KOPT-K1 (cell line): ENCODE results near the gene NPLOC4.

Source experiments
- H3K27ac ChIP-seq: fragments of 200-600 bp; sonication (generic); 2 replicates; pipeline ENCODE4 v1.5.1; 2016; ENCODE audit warnings: antibody characterized with exemption, mild to moderate bottlenecking, low read depth, low read length; ENCODE audit not compliant: poor library complexity, severe bottlenecking
- H3K36me3 ChIP-seq: fragments of 200-600 bp; sonication (generic); 2 replicates; pipeline ENCODE4 v1.5.1; 2017; ENCODE audit warnings: antibody characterized with exemption, mild to moderate bottlenecking, low read length, moderate library complexity; ENCODE audit not compliant: insufficient read depth
- H3K9me3 ChIP-seq: fragments of 200-600 bp; sonication (generic); 2 replicates; pipeline ENCODE4 v1.5.1; 2017; ENCODE audit warnings: antibody characterized with exemption, low read length, mild to moderate bottlenecking; ENCODE audit not compliant: insufficient read depth, poor library complexity, severe bottlenecking

Gene NPLOC4

GRCh38 chr17:81516439-81516838, 120.5 kb downstream of the NPLOC4 start:
- no peak overlapping the region for H3K27ac ChIP-seq
- no peaks in the 10 kb centered on the region for H3K9me3 ChIP-seq
- H3K36me3 ChIP-seq = peaks cover 11% of the 10 kb centered on the region

DNA sequence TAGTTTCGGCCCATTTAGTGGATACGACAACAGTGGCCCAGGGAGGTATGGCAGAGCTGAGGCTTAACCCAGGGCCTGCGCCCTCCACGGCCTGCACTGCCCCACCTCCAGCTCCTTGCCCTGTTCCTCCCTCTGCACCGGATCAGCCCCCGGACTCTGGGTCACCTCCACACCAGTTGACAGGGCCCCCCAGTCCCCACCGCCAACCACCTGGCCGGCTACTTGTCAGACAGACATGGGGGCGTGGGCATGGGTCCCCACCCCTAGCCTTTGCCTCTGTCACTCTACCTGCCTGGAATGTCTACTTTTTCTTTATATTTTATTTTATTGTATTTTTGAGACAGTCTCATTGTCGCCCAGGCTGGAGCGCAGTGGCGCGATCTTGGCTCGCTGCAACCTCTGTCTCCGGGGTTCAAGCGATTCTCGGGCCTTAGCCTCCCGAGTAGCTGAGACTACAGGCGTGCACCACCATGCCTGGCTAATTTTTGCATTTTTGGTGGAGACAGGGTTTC, 121.3 kb downstream of the NPLOC4 start:
- H3K36me3 ChIP-seq = peaks cover 19% of the 10 kb centered on the region
- H3K27ac ChIP-seq = no peak overlapping the region
- peaks cover 7% of the 10 kb centered on the region for H3K9me3 ChIP-seq

- H3K27ac ChIP-seq = peak overlapping the region; percentile 87
- peaks cover 7% of the 10 kb centered on the region for H3K9me3 ChIP-seq
- H3K36me3 ChIP-seq = peaks cover 26% of the 10 kb centered on the region
Observed at GRCh38 chr17:81514739-81515529, 122.0 kb downstream of the NPLOC4 start.

DNA sequence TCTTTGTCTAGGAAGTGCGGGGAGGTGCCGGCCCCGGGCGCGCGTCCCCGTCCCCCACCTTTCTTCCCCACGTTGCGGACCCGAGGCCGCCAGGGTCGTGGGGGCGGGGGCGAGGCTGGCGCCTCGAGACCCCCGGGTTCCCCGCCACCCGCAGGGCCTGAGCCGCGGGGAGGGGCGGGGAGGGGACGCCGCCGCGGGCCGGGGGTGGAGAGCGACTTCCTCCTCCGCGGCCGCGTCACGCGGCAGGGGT, 122.5 kb downstream of the NPLOC4 start:
- peak overlapping the region; percentile 87 for H3K27ac ChIP-seq
- H3K9me3 ChIP-seq = peaks cover 7% of the 10 kb centered on the region
- H3K36me3 ChIP-seq = peaks cover 31% of the 10 kb centered on the region

GRCh38 chr17:81513753-81514488, 123.0 kb downstream of the NPLOC4 start:
- peak overlapping the region; percentile 87 for H3K27ac ChIP-seq
- H3K9me3 ChIP-seq = peaks cover 7% of the 10 kb centered on the region

GRCh38 chr17:81513372-81513752, 123.5 kb downstream of the NPLOC4 start:
- peaks cover 41% of the 10 kb centered on the region for H3K36me3 ChIP-seq
- peaks cover 7% of the 10 kb centered on the region for H3K9me3 ChIP-seq
- H3K27ac ChIP-seq = peak overlapping the region; percentile 87

More at GRCh38 chr17:81513753-81514488, 123.0 kb downstream of the NPLOC4 start:
- peaks cover 36% of the 10 kb centered on the region for H3K36me3 ChIP-seq

GRCh38 chr17:81512562-81513371, 124.1 kb downstream of the NPLOC4 start, which contains the start of gene ACTG1:
Gene ACTG1, minus strand, starts transcription at chr17:81512799. Its CDS starts 445 bp downstream, at chr17:81512354.
- H3K27ac ChIP-seq = peak within 1 kb of the TSS; percentile 87
- H3K36me3 ChIP-seq = peaks cover 42% of the 10 kb centered on the region
- H3K9me3 ChIP-seq = peaks cover 7% of the 10 kb centered on the region

DNA sequence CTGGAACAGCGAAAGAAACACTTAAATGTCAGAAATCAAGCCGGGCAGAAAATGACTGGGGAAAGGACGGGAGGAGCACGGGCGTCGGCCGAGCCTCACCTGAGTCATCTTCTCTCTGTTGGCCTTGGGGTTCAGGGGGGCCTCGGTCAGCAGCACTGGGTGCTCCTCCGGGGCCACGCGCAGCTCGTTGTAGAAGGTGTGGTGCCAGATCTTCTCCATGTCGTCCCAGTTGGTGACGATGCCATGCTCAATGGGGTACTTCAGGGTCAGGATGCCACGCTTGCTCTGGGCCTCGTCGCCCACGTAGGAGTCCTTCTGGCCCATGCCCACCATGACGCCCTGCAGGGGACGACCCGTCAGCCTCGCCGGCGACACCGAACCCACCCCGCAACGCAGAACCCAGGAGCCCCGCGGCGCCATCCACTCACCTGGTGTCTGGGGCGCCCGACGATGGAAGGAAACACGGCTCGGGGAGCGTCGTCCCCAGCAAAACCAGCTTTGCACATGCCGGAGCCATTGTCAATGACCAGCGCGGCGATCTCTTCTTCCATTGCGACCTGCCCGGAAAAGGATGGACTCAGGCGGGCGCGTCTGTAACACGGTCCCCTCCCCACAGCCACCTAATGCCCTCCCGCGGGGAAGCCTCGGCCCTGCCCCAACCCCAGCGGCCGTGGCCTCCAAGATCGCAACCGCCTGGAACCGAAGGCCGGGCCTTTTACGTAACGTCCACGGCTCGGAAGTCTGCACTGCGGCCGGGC, 124.9 kb downstream of the NPLOC4 start:
- Histone ChIP-seq H3K27ac (peak overlapping the region; percentile 72), H3K36me3 (peaks cover 42% of the 10 kb centered on the region), H3K9me3 (peaks cover 7% of the 10 kb centered on the region)

- Histone ChIP-seq H3K36me3 (peaks cover 42% of the 10 kb centered on the region), H3K27ac (peak overlapping the region; percentile 72), H3K9me3 (peaks cover 7% of the 10 kb centered on the region)
Observed at GRCh38 chr17:81511554-81511803, 125.4 kb downstream of the NPLOC4 start.

DNA sequence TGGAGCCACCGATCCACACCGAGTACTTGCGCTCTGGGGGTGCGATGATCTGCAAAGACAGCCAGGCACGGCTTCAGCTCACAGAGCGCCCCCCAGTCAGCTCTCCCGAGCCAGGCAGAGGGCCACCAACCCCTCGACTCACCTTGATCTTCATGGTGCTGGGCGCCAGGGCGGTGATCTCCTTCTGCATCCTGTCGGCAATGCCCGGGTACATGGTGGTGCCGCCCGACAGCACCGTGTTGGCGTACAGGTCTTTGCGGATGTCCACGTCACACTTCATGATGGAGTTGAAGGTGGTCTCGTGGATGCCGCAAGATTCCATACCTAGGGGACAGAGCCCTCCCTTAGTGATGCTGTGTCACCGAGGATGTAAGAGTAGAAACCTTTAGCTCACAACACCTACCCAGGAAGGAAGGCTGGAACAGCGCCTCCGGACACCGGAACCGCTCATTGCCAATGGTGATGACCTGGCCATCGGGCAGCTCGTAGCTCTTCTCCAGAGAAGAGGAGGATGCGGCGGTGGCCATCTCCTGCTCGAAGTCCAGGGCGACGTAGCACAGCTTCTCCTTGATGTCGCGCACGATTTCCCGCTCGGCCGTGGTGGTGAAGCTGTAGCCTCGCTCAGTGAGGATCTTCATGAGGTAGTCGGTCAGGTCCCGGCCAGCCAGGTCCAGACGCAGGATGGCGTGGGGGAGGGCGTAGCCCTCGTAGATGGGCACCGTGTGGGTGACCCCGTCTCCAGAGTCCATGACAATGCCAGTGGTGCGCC, 125.9 kb downstream of the NPLOC4 start:
- peaks cover 42% of the 10 kb centered on the region for H3K36me3 ChIP-seq
- H3K27ac ChIP-seq = peak overlapping the region; percentile 72
- peaks cover 7% of the 10 kb centered on the region for H3K9me3 ChIP-seq

DNA sequence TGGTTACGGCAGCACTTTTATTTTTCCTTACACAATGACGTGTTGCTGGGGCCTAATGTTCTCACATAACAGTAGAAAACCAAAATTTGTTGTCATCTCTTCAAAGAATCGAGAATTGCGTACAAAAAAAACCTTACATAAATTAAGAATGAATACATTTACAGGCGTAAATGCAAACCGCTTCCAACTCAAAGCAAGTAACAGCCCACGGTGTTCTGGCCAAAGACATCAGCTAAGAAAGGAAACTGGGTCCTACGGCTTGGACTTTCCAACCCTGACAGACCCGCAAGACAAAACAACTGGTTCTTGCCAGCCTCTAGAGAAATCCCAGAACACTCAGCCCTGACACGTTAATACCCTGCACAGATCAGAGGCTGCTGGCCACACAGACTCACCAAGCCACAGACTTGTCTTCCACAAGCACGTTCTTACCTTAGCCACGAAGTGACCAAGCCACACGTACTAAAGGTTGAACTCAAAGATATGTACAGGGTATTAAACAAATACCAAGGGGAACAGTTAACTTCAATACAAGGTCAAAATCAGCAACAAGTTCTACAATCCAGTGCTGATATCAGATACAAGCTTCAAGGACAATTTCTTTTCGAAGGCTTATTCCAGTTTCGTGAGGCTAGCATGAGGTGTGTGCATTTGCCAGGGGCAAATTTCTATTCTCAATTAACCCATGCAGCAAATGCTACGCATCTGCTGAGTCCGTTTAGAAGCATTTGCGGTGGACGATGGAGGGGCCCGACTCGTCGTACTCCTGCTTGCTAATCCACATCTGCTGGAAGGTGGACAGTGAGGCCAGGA, 126.7 kb downstream of the NPLOC4 start:
- Histone ChIP-seq H3K27ac (peak overlapping the region; percentile 72), H3K36me3 (peaks cover 42% of the 10 kb centered on the region), H3K9me3 (peaks cover 7% of the 10 kb centered on the region)

DNA sequence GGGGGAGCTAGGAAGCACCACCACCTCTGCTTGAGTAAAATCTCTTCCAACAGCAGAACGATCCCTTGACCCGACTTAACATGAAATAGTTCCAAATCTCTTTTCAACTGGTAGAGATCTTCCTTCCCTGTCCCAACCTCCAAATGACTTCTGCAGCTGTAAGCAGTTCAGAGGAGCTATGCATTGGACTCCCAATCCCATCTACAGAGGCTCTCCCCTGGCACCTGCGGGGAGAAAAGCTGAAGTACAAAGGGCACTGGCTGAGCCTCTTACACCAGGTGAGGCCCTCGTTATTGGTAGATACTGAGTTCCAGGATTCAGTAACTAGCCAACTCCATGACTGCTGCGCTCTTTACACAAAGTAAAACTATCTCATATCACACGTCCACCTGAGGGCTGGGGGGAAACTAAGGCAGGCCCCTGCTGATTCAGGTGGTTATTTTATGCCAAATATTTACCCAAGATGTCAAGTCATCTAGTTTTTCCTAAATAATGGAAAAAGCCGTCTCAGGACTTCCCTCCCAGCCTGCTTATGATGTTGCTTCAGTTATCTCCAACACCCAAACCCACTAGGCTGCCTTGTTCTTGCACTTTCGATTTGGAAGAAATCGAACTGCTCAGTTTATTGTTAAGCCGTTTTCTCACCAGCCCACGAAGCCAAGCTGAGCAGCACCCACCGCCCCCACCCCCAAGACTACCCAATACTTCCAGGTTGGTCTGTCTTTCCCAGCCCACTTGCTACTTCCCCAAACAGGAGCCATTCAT, 127.5 kb downstream of the NPLOC4 start:
- Histone ChIP-seq H3K27ac (peak overlapping the region; percentile 72), H3K9me3 (peaks cover 7% of the 10 kb centered on the region), H3K36me3 (peaks cover 42% of the 10 kb centered on the region)
